Measurements from ENCODE around the gene CBFA2T3.

GRCh38 chr16:89014403-89015230 is 37.6 kb upstream of the CBFA2T3 start:
- TF ChIP-seq, protein P1, sequence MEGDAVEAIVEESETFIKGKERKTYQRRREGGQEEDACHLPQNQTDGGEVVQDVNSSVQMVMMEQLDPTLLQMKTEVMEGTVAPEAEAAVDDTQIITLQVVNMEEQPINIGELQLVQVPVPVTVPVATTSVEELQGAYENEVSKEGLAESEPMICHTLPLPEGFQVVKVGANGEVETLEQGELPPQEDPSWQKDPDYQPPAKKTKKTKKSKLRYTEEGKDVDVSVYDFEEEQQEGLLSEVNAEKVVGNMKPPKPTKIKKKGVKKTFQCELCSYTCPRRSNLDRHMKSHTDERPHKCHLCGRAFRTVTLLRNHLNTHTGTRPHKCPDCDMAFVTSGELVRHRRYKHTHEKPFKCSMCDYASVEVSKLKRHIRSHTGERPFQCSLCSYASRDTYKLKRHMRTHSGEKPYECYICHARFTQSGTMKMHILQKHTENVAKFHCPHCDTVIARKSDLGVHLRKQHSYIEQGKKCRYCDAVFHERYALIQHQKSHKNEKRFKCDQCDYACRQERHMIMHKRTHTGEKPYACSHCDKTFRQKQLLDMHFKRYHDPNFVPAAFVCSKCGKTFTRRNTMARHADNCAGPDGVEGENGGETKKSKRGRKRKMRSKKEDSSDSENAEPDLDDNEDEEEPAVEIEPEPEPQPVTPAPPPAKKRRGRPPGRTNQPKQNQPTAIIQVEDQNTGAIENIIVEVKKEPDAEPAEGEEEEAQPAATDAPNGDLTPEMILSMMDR (IDR thresholded peaks at IDR 0.05; ENCODE audit: borderline replicate concordance, extremely low read depth, low read length, poor library complexity, severe bottlenecking), result no peak
- TF ChIP-seq EZH2 (IDR thresholded peaks at IDR 0.05; ENCODE audit: borderline replicate concordance, low read depth, low read length, severe bottlenecking), result no peak

Measured in DND-41 (cell line).